HG02938 (cell line): ENCODE data around the gene ARHGEF1.

Experiments used
- ATAC-seq: cut with Tn5 transposase; IDR thresholded peaks from one replicate; pipeline ENCODE4 v1.9.1; 2021; ENCODE audit warnings: mild to moderate bottlenecking, moderate library complexity; ENCODE audit not compliant: unreplicated experiment

ARHGEF1 gene

DNA sequence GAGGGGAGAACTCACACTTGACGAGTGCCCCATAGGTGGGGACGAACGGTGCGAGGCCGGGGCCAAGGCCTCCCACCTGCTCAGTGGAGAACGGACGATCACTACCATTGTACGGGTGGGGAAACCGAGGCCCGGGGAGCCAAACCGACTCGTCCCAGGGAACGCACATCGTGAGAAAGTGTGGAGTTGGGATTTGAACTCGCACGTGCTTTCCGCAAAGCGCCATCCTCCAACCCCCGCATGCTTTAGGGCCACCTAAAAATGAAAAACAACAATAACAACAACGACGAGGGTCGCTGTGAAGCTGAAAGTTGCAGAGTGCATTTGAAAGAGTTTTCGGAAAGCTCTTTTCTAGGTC is 458 bp downstream of the ARHGEF1 start:
- no peak for ATAC-seq

DNA sequence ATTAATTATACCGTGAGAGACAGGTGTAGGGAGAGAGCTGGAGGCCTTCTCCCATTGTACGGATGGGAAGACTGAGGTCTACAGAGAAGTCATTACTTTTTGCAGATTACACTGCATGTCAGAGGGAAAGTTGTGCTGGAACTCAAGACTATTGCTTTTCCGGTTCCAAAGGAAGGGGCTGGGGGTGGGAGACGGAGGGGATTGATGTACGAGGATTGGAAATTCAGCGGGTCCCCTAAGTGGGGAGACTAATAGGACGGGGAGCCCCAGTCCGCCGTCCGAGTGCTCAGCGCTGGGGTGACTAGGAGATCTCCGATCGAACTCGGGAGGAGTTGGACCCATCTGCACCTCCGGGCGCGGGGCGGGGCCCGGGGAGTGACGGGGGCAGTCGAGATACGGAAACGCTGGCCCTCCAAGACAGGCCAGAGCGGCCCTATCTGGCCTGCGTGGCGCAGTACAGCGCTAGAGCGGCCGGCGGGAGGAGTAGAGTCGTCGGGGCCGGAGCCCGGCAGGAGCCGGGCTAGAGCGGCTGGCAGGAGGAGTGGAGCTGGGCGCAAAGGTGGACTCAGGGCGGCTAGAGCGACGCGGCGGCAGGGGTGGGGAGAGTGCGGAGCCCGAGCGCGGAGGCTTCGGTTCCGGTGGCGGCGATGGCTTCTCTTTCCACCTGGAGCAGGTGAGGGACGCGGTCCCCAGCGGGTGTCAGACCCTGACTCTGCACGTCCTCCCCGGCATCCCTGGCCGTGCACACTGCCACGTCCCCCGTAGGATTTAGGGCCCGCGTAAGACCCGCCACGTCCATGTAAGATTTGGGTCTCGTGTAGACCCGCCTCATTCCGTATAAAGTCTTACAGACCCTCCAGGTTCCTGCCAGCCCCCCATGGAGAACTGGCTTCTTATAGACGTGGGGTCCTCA is 1.1 kb downstream of the ARHGEF1 start:
- peak; percentile 63 for ATAC-seq

DNA sequence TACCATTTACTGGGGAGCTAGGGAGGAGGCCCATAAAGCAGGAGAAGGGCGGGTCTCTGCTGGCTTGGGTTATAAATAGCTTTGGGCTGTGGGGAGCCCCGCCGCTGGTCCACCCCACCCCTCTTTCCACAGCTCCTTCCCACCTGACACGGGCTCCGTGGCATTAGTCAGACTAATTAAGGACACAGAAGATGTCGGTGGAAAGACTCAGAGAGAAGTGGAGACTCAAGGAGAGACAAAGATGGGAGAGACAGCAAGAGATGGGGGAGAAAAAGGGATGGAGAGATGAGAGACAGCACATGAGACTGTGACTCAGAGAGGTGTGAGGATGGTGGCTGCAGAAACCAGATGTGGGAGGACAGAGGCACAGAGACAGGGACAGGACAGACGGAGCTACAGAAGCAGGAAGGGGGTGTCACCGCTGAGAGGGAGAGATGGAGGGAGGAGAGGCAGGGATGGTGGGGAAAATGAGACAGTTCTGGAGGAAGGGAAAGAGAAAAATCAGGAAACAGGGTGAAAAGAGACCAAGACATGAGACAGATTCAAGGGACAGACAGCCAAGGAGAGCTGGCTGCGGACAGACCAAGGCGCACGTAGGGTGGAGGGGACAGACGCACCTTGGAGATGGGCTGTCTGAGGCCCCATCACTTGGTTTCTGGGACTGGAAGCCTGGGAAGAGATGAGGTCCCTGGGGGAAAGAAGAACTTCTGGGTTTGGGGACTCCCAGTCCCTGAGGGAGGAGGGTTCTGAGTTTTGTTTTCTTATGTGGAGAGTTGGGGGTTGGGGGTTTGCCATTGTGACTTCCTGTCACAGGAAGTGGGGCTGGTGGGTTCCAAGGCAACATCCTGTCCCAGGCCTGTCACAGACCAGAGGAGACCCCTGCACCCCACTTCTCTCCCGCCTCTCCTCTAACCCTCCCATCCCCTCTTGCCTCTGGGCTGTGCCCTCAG is 4.1 kb downstream of the ARHGEF1 start:
- no peak for ATAC-seq

DNA sequence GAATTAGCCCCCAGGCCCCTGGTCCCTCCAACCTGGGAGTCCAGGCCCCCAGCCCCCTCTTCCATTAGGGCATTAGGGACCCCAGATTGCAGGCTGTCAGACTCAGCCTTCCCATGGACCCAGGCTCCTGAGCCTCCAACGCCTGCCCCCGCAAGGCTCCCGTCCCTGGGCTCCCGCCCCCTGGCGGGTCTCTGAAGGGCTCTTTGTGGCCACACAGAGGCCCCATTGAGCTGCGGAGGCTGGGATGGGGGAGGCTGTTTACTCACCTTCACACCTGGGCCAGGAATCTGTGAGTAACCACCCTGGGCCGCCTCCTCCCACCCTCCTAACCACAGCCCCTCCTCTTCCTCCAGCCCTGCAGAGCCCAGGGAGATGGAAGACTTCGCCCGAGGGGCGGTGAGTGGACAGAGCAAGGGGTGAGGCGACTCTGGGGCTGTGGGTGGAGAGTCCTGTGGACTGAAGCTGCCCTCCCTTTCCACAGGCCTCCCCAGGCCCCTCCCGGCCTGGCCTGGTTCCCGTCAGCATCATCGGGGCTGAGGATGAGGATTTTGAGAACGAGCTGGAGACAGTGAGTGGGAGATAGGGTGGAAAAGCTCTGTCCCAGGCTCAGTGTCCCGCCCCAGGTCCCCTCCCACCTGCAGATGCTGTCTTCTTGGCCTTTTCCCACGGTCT is 4.9 kb downstream of the ARHGEF1 start:
- ATAC-seq, result no peak

DNA sequence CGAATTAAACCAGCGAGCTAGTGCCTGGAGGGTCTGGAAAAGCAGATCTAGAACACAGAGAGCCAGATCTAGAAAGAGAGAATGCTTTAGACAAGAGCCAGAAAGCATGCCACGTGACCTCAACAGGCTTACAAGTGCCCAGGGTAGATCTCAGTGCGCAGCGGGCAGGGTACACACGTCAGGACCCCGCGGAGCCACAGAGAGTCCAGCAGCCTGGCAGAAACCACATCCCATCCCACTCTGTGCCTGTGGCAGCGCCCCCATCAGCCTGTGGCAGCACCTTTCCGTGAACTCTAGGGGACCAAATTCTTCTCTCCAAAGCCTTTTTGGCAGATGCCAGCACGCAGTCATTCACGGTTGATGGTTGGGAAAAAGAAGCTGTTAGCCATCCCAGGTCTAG is 5.9 kb downstream of the ARHGEF1 start:
- ATAC-seq, result no peak

DNA sequence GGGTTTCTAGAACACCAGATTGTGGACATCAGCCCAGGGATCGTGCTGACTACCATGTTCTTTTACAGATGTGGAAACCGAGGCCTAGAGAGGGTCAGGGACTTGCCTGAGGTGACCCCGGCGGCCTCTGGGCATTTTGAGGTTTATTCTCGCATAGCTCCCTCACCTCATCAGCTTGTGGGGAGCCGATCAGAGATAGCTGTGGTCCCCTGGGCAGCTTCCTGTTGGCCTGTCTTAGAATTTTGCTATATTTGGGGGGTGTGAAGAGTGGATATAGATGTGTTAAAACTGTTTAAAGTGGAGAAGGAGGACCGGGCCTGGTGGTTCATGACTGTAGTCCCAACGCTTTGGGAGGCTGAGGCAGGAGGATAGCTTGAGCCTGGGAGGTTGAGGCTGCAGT is 6.9 kb downstream of the ARHGEF1 start:
- no peak for ATAC-seq

DNA sequence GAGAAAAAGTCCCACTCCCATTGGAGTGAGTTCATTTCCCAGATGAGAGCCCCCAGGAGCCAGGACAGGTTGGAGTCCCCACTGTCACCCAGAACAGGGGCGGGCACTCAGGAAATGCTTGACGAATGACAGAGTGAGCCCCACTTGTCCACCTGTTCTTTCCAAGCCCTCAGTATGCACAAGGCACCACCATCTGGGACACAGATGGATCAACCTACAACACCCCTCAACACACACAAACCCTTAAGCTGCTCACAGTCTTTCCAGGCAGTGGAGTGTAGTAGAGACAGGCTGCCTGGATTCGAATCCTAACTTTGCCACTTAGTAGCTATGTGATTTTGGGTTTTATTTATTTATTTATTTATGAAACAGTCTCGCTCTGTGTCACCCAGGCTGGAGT is 8.0 kb downstream of the ARHGEF1 start:
- ATAC-seq, result no peak

DNA sequence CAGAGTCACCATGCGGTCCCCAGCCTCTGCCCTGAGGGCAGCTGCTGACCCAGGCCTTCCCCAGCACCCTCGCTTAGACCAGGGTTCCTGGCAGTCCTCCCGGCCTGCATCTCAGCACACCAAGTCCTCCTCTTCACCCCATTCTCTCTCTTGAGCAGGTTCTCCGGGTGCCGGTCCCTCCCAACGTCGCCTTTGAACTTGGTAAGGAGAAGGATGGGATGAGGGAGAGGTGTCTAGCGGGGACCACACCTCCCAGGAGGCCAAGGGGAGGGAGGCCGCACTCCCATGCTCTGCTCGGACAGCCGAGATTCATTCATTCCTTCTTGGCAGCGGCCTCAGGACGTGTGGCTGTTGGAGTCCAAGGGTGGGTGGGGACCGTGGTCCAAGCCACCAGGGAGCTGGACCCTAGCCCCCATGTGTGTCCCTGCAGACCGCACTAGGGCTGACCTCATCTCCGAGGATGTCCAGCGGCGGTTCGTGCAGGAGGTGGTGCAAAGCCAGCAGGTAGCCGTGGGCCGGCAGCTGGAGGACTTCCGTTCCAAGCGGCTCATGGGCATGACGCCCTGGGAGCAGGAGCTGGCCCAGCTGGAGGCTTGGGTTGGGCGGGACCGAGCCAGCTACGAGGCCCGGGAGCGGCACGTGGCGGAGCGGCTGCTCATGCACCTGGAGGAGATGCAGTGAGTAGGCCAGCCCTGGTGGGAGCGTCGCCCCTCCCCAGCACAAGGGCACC is 9.4 kb downstream of the ARHGEF1 start:
- ATAC-seq, result no peak

DNA sequence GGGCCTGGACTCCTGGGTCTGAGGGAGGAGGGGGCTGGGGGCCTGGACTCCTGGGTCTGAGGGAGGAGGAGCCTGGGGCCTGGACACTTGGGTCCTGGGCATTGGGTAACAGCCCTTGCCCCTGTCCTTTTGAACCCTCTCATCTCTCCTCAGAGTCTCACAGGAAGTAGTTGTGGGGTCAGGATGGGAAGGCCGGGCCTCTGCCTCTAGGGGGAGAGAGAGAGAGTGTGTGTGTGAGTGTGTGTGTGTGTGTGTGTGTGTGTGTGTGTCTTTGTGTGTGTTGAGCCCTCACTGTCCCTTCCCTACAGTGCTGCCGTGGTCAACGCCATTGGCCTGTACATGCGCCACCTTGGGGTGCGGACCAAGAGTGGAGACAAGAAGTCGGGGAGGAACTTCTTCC is 10.9 kb downstream of the ARHGEF1 start:
- no peak for ATAC-seq

DNA sequence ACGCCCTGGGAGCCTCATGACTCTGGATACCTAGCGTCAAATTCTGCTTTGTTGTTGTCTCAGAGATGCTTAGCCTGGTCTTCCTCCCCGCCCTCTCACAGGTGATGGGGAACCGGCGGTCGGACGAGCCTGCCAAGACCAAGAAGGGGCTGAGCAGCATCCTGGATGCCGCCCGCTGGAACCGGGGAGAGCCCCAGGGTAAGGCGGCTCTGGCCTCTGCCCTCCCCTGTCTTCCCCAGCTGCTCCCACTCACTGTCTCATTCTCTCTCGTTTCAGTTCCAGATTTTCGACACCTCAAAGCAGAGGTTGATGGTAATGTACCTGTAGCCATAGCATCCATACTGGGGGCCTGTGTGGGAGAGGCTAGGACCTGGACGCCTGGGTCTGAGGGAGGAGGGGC is 11.4 kb downstream of the ARHGEF1 start:
- no peak for ATAC-seq

DNA sequence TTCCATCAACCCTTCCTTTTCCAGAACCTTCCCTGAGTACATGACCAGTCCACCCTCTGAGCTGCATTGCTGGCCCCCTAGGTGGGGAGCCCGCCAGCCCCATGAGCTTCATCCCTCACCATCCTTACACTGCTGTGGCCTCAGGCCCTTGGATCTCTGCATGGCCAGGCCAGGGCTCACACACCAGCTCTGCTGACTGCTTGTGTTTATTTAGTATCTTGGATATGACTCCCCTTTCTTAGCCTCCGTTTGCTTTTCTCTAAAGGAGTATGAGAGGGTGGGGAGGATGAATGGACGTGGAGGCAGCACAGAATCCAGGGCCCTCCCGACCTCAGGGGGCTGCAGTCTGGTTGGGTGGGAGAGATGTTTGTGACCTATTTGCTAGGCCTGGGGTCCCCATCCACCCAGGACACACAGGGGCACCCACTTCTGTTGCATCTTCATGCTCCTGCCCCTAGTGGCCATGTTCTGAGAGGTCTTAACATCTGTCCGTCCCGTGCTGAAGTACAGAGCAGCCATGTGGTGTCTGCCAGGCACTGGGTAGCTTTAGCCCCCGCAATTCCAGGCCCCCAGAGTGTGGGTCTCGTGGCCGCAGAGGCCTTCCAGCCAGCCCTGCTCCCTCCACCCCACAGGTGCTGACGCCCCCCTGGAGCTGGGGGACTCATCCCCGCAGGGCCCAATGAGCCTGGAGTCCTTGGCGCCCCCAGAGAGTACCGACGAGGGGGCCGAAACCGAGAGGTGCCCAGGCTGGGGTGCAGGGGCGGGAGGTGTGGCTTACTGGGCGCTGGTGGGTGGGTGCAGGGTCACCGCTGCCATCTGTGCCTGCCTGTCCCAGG is 13.0 kb downstream of the ARHGEF1 start:
- no peak for ATAC-seq

DNA sequence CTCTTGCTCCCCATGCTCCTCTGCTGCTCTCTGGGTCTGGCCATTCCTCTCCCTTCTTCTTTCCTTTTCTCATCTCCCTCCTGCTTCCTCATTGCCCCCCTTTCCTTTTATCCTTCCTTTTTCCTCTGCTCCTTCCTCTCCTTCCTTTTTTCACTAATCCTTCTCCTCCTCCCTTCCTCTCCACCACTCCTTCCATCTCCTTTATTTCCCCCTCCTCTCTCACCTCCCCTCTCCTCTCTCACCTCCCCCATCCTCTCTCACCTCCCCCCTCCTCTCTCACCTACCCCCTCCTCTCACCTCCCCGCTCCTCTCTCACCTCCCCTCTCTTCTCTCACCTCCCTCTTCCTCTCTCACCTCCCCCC is 13.6 kb downstream of the ARHGEF1 start:
- ATAC-seq, result no peak

DNA sequence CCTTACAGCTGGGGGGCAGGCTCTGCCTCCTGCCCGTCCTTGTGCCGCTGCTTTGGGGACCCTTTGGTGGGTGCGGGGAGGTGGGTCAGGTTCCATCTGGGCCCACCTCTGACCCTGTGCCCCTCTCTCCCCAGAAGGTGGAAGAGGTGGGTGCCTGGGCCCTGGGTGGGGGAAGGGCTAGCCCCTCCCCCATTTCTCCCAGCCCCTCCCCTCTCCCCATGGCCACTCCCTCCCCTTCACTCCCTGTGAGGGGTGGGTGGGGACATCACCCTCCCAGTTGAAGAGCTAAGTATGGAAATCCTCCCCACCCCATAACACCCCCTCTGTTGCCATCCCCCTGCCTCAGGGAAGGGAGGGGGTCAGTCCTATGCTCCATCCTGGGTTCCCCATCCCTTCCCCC is 14.2 kb downstream of the ARHGEF1 start:
- no peak for ATAC-seq

DNA sequence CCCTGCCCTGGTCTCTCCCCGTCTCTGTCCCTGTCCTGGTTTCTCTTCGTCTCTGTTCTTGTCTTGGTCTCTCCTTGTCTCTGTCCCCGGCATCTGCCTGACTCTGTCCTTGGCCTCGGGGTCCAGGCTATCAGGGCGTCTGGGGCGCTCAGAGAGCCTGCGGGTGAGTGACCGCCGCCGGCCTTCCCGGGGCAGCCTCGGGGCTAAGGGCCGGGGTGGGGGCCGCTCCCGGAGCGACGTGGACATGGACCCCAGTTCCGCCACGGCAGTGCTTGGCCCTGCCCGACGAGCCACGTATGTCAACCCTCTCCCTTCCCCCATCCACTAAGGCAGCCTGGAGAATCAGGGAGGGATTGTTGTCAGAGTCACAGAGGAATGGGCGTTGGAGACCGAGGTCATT is 14.8 kb downstream of the ARHGEF1 start:
- ATAC-seq, result no peak

DNA sequence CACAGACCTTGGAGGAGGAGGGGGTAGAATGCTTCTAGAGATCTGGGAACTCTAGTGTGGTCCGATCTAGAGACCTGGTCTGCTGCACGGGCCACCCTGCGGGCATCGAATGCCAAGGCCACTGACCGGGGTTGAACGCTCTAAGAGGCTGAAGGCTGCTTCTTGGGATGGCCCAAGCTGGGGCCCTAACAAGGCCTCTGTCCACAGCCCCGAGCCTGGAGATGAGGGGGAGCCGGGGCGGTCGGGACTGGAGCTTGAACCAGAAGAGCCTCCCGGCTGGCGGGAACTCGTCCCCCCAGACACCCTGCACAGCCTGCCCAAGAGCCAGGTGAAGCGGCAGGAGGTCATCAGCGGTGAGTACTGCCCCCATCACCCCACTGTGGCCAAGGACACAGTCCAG is 15.3 kb downstream of the ARHGEF1 start:
- no peak for ATAC-seq

DNA sequence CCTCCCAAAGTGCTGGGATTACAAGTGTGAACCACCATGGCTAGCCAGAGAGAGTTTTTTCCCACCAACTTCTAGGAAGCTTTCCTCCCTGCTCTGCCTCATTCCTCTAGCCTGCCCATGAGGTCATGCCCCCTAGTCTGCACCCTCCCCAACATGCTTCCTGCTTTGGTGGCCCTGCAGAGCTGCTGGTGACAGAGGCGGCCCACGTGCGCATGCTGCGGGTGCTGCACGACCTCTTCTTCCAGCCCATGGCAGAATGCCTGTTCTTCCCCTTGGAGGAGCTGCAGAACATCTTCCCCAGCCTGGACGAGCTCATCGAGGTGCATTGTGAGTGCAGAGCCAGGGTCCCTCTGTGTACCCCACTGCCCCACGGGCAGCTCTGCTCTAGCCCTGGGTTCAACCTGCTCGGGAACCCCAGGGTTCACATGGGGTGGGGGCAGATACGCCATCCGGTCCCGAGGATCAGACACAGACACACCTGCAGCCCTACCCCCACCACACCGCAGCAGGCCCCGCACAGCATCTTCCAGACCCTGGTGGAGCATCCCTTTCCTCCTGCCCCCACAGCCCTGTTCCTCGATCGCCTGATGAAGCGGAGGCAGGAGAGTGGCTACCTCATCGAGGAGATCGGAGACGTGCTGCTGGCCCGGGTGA is 18.9 kb downstream of the ARHGEF1 start:
- ATAC-seq, result no peak

DNA sequence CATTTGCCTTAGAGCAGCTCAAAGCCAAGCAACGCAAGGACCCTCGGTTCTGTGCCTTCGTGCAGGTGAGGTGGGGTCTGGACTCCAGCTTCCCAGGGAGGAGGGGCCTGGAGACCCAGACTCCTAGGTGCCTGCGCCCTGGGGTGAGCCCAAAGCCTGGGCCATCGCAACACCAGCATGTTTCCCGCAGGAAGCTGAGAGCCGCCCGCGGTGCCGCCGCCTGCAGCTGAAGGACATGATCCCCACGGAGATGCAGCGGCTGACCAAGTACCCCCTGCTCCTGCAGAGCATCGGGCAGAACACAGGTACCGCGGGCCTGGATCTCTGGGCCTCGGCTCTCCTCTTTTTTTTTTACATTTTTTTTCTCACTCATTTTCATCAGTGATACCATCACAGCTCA is 19.6 kb downstream of the ARHGEF1 start:
- no peak for ATAC-seq

DNA sequence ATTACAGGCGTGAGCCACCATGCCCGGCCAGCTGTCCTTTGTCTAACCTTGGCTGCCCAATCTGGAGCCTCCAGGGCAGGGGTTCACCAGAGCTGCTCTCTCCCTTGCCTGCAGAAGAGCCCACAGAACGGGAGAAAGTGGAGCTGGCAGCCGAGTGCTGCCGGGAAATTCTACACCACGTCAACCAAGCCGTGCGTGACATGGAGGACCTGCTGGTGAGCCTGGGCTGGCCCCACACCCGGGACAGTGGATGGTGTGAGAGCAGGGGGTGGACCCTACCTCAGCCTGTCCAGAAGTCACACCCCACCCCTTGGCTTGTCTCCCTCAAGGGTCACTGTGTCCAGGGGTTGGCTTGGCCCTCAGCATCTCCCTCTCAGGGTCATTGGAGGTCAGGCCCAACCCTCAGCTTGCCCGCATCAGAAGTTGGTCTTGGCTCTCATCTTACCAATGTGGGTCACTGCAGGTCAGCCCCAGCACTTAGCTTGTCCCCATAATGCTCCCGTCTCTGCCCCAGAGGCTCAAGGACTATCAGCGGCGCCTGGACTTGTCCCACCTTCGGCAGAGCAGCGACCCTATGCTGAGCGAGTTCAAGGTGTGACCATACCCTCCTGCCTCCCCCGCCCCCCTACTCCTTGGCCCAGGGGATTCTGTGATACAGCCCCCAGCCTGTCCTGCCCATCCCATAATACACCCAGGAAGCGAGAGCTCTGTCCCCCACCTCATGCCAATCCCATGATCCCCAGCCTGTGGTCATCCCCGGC is 20.4 kb downstream of the ARHGEF1 start:
- ATAC-seq, result no peak
